Astrocyte (in vitro differentiated cells and primary cell): ENCODE data around the gene TMEM92.

ENCODE experiments used
- EZH2 ChIP-seq: IDR thresholded peaks from 2 replicates; pipeline ENCODE4 v1.6.1; 2012; ENCODE audit warnings: mild to moderate bottlenecking, low read length, inconsistent platforms; ENCODE audit not compliant: insufficient read depth
- TF ChIP-seq, protein P1 (sequence below): IDR thresholded peaks from 2 replicates; pipeline ENCODE4 v1.5.1; 2011; ENCODE audit warnings: low read depth, mild to moderate bottlenecking, inconsistent platforms, low read length, moderate library complexity; ENCODE audit not compliant: insufficient read depth

DNA sequence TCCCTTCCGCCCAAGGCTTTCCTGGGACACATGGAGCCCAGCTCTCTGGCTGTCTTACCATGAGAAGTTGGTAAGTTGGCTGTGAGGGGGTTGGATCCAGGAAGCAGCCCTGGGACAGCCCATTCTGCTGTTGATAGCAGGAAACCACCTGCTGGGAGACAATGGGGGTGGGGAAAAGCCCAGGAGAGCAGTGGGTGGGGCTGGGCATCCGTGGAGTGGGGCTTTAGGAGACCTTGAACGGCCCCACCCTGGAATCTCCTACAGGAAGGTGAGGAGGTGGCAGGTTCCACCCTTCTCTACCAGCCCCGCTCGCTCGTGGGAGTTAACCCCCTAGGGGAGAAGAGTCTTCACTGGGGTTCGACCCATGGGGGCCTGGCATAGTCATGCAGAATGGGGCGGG lies 5.8 kb downstream of the TMEM92 start:
- no peak for TF ChIP-seq EZH2
- TF ChIP-seq, protein P1, sequence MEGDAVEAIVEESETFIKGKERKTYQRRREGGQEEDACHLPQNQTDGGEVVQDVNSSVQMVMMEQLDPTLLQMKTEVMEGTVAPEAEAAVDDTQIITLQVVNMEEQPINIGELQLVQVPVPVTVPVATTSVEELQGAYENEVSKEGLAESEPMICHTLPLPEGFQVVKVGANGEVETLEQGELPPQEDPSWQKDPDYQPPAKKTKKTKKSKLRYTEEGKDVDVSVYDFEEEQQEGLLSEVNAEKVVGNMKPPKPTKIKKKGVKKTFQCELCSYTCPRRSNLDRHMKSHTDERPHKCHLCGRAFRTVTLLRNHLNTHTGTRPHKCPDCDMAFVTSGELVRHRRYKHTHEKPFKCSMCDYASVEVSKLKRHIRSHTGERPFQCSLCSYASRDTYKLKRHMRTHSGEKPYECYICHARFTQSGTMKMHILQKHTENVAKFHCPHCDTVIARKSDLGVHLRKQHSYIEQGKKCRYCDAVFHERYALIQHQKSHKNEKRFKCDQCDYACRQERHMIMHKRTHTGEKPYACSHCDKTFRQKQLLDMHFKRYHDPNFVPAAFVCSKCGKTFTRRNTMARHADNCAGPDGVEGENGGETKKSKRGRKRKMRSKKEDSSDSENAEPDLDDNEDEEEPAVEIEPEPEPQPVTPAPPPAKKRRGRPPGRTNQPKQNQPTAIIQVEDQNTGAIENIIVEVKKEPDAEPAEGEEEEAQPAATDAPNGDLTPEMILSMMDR = no peak
